Endothelial cell of umbilical vein (primary cell): Measurements from ENCODE around the gene CRTC1. TPM values are rescaled to one million over a fixed set of nuclear protein-coding genes. Genes with fewer than 3 reads are reported as not detected.

Experiments used
- BruUV-seq: library from RNA; stranded (reverse); fragments of 400-500 nt; replicated peaks from 2 replicates; lab custom pipeline; 2021; lab: Mats Ljungman, UMichigan
- CTCF ChIA-PET: fragments of 300-600, 350-600 bp; sonication (Branson Sonifier 250); formaldehyde crosslinking; loops from one replicate; lab custom pipeline; 2021; ENCODE audit warnings: antibody characterized with exemption, inconsistent platforms; lab: Charles Lee
- POLR2A ChIA-PET: fragments of 300-600, 350-600 bp; sonication (Branson Sonifier 250); formaldehyde crosslinking; loops from one replicate; lab custom pipeline; 2021; ENCODE audit warnings: antibody characterized with exemption, inconsistent platforms; lab: Charles Lee
- DNase-seq: peaks from one replicate; pipeline ENCODE4 v3.0.0-alpha.2; 2011; ENCODE audit warnings: low read depth, low spot score
- FAIRE-seq: peaks from 2 replicates; lab custom pipeline; 2011; peaks lifted over from hg19 to GRCh38; lab: Jason Lieb, UNC
- H2AFZ ChIP-seq: 2 replicates; pipeline ENCODE4 v1.6.0; 2012; ENCODE audit warnings: low read depth, low read length, control low read depth, inconsistent platforms
- H3K27ac ChIP-seq: 2 replicates; pipeline ENCODE4 v1.5.1; 2011; ENCODE audit warnings: low read depth, mild to moderate bottlenecking, control low read depth, low read length, moderate library complexity; ENCODE audit not compliant: insufficient read depth
- H3K27me3 ChIP-seq, 2 experiments: 2 replicates each; pipeline versions ENCODE4 v1.6.0 to v1.6.1; 2011; ENCODE audit warnings: low read length in 2 of 2, mixed read lengths in 1 of 2; ENCODE audit not compliant: control insufficient read depth in 2 of 2, insufficient read depth in 2 of 2
- H3K36me3 ChIP-seq, 2 experiments: 2 replicates in 1 of 2; 3 replicates in 1 of 2; pipeline ENCODE4 v1.5.1; 2011; ENCODE audit warnings: low read length in 2 of 2, mild to moderate bottlenecking in 1 of 2, moderate library complexity in 1 of 2; ENCODE audit not compliant: control insufficient read depth in 2 of 2, insufficient read depth in 2 of 2; ENCODE audit errors: extremely low read depth in 1 of 2
- H3K4me1 ChIP-seq: 3 replicates; pipeline ENCODE4 v1.5.1; 2011; ENCODE audit warnings: mild to moderate bottlenecking, low read length; ENCODE audit not compliant: control insufficient read depth, insufficient read depth; ENCODE audit errors: extremely low read depth
- H3K4me2 ChIP-seq: 2 replicates; pipeline ENCODE4 v1.6.1; 2011; ENCODE audit warnings: low read length, control low read depth, mixed read lengths; ENCODE audit not compliant: insufficient read depth
- H3K4me3 ChIP-seq, 3 experiments: fragments of 200-600 bp in 1 of 3; sonication (generic), shearing (Covaris generic) in 1 of 3; replicated peaks in 1 of 3; 2 replicates each; pipeline ENCODE4 v1.5.1; 2011 to 2016; ENCODE audit warnings: control low read depth in 3 of 3, low read length in 3 of 3, mild to moderate bottlenecking in 2 of 3, inconsistent platforms in 1 of 3, low read depth in 1 of 3, moderate library complexity in 1 of 3; ENCODE audit not compliant: insufficient read depth in 1 of 3
- H3K79me2 ChIP-seq: 2 replicates; pipeline ENCODE4 v1.6.0; 2012; ENCODE audit warnings: low read length, inconsistent platforms; ENCODE audit not compliant: control insufficient read depth, insufficient read depth
- H3K9ac ChIP-seq: replicated peaks from 2 replicates; pipeline ENCODE3; 2011; ENCODE audit warnings: low read length, control low read depth; ENCODE audit not compliant: insufficient read depth; ENCODE audit errors: extremely low read depth
- H3K9me1 ChIP-seq: replicated peaks from 3 replicates; pipeline ENCODE4 v1.6.0; 2011; ENCODE audit warnings: mild to moderate bottlenecking, low read length; ENCODE audit not compliant: control insufficient read depth, insufficient read depth; ENCODE audit errors: extremely low read depth
- H3K9me3 ChIP-seq: replicated peaks from 2 replicates; pipeline ENCODE4 v1.5.1; 2012; ENCODE audit warnings: low read length, inconsistent platforms; ENCODE audit not compliant: control insufficient read depth, insufficient read depth
- H4K20me1 ChIP-seq: replicated peaks from 2 replicates; pipeline ENCODE3; 2011; ENCODE audit warnings: mild to moderate bottlenecking, low read length; ENCODE audit not compliant: control insufficient read depth, insufficient read depth; ENCODE audit errors: extremely low read depth
- CTCF ChIP-seq, 2 donors: IDR thresholded peaks; 1 replicate in 1 of 2; 2 replicates in 1 of 2; pipeline ENCODE4 v1.5.1; 2011; ENCODE audit warnings: low read length in 2 of 2, mild to moderate bottlenecking in 2 of 2, moderate library complexity in 2 of 2, control low read depth in 1 of 2, inconsistent platforms in 1 of 2, low read depth in 1 of 2; ENCODE audit not compliant: insufficient read depth in 1 of 2; ENCODE audit errors: extremely low read depth in 1 of 2
- EZH2 ChIP-seq: IDR thresholded peaks from 2 replicates; pipeline ENCODE4 v1.6.1; 2012; ENCODE audit warnings: borderline replicate concordance, low read depth, mild to moderate bottlenecking, moderate library complexity, low read length, inconsistent platforms; ENCODE audit not compliant: severe bottlenecking
- FOS ChIP-seq: IDR thresholded peaks from 2 replicates; pipeline ENCODE4 v1.6.1; 2011; ENCODE audit warnings: mild to moderate bottlenecking, low read length, moderate library complexity, borderline replicate concordance; ENCODE audit not compliant: insufficient read depth
- GATA2 ChIP-seq: IDR thresholded peaks from 2 replicates; pipeline ENCODE4 v1.7.0; 2011; ENCODE audit warnings: low read depth, mild to moderate bottlenecking, moderate library complexity, mixed read lengths, low read length; ENCODE audit not compliant: insufficient read length, insufficient read depth
- JUN ChIP-seq: IDR thresholded peaks from 2 replicates; pipeline ENCODE4 v1.6.1; 2011; ENCODE audit warnings: borderline replicate concordance, low read depth; ENCODE audit not compliant: insufficient read length, insufficient read depth
- MAX ChIP-seq: IDR thresholded peaks from 2 replicates; pipeline ENCODE4 v1.6.1; 2011; ENCODE audit not compliant: insufficient read depth, insufficient read length
- MYC ChIP-seq: IDR thresholded peaks from one replicate; pipeline ENCODE4 v1.6.1; 2011; ENCODE audit warnings: mild to moderate bottlenecking, low read depth, low read length
- POLR2A ChIP-seq: IDR thresholded peaks from 2 replicates; pipeline ENCODE4 v1.6.1; 2012; ENCODE audit warnings: low read depth, mild to moderate bottlenecking, control low read depth, low read length
- POLR2AphosphoS5 ChIP-seq: IDR thresholded peaks from 2 replicates; pipeline ENCODE4 v1.6.1; 2012; ENCODE audit warnings: low read depth, mild to moderate bottlenecking, control low read depth, low read length, moderate library complexity; ENCODE audit not compliant: insufficient read depth
- dilution Hi-C: fragments of 300-500 bp; cut with MboI; formaldehyde crosslinking; loops from one replicate; pipeline ENCODE4 v1.15.0; 2019; ENCODE audit warnings: low sequenced_read_pairs; ENCODE audit not compliant: extremely low pct_ligation_motif_present
- intact Hi-C: fragments of 100-400 bp; cut with micrococcal nuclease; formaldehyde crosslinking; loops from one replicate; pipeline ENCODE4 v1.10.0; 2022
- polyA plus RNA-seq, 4 experiments: library from polyadenylated mRNA; depleted of rRNA in 3 of 4; stranded (reverse) in 3 of 4; unstranded in 1 of 4; fragments of >200 nt; gene quantifications; 2 replicates each; pipeline versions ENCODE4 v1.2.1 to v1.2.3, GENCODE V29; 2011 to 2012; ENCODE audit warnings: missing spikeins in 1 of 4
- total RNA-seq: library from RNA; stranded (reverse); gene quantifications from 2 replicates; pipeline ENCODE4 v1.2.3, GENCODE V29; 2021

The CRTC1 gene
- total and polyA plus RNA-seq, 2 donors (not counting 3 experiments of a cell fraction or from before 2014, with no cell fraction given): 4.2 to 11.4 TPM

GRCh38 chr19:18746401-18747325, 63.2 kb downstream of the CRTC1 start:
- FAIRE-seq: no peak
- Histone ChIP-seq H2AFZ (no peak overlapping the region), H3K27ac (no peak overlapping the region), H3K9ac (no peak overlapping the region), H3K4me2 (no peak overlapping the region), H3K79me2 (no peaks in the 10 kb centered on the region), H3K4me3 (no peak overlapping the region), H3K9me3 (no peaks in the 10 kb centered on the region), H3K36me3 (no peaks in the 10 kb centered on the region), H3K9me1 (no peaks in the 10 kb centered on the region), H3K4me1 (no peaks in the 10 kb centered on the region), H4K20me1 (no peaks in the 10 kb centered on the region), H3K27me3 (no peaks in the 10 kb centered on the region)
- dilution Hi-C loops (no loop called here), intact Hi-C loops (no loop called here)
- DNase-seq: no peak
- no TSS peak for BruUV-seq
- ChIA-PET CTCF (interaction anchor here (1.7 kb wide), 1 partner anchor 100 kb away, joined by 3 read pairs; no protein-coding TSS in a partner anchor), POLR2A (no interaction called here)
- no peak for TF ChIP-seq MYC
- TF ChIP-seq MAX: no peak
- no peak for TF ChIP-seq EZH2
- TF ChIP-seq FOS: no peak
- TF ChIP-seq POLR2AphosphoS5: no peak
- TF ChIP-seq JUN: no peak
- no peak for TF ChIP-seq POLR2A
- no peak for TF ChIP-seq CTCF (IDR thresholded peaks at IDR 0.05; ENCODE audit: extremely low read depth in 1 of 2, insufficient read depth in 1 of 2, low read depth in 1 of 2, low read length in 2 of 2)
- TF ChIP-seq GATA2: no peak
